Keratinocyte (primary cell): ENCODE data around the gene IFNL1.

Experiments
- EZH2 ChIP-seq: IDR thresholded peaks from one replicate; pipeline ENCODE4 v1.6.1; 2012; ENCODE audit warnings: inconsistent platforms, mild to moderate bottlenecking, low read length, moderate library complexity
- TF ChIP-seq, protein P1 (sequence below), 3 experiments: IDR thresholded peaks in 1 of 3; conservative IDR thresholded peaks in 1 of 3; optimal IDR thresholded peaks in 1 of 3; 2 replicates in 2 of 3; 3 replicates in 1 of 3; pipeline versions ENCODE3 to v1.5.1; 2011; ENCODE audit warnings: low read length in 3 of 3, mild to moderate bottlenecking in 3 of 3, moderate library complexity in 2 of 3, control low read depth in 1 of 3, inconsistent platforms in 1 of 3; ENCODE audit not compliant: insufficient read depth in 2 of 3; ENCODE audit errors: extremely low read depth in 1 of 3

DNA sequence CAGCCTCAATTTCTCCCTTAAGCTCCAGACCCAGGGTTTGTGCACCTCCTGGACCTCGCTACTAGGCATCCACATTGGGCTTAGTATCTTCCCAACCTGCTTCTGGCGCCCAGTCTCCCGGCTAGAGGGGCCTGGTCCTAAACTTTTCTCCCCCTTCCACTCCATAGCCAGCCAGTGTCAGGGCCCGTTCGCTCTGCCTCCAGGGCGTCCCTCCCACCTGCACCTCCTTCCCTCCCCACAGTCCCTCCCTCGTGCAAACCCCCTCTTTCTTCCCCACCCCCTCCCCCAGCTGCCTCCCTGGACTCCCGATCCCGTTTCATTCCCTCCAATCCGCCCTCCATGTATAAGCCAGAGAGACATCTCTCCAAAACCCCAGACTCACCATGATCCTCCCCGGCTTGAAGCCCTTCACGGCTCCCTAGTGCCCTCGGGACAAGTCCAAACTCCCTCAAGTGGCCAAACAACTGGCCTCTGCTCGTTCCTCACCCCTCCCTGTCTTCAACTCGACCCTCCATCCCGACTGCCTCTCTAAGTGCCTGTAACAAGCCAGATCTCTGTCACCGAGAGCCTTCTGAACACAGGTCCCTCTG lies 45.0 kb downstream of the IFNL1 start:
- TF ChIP-seq, protein P1, sequence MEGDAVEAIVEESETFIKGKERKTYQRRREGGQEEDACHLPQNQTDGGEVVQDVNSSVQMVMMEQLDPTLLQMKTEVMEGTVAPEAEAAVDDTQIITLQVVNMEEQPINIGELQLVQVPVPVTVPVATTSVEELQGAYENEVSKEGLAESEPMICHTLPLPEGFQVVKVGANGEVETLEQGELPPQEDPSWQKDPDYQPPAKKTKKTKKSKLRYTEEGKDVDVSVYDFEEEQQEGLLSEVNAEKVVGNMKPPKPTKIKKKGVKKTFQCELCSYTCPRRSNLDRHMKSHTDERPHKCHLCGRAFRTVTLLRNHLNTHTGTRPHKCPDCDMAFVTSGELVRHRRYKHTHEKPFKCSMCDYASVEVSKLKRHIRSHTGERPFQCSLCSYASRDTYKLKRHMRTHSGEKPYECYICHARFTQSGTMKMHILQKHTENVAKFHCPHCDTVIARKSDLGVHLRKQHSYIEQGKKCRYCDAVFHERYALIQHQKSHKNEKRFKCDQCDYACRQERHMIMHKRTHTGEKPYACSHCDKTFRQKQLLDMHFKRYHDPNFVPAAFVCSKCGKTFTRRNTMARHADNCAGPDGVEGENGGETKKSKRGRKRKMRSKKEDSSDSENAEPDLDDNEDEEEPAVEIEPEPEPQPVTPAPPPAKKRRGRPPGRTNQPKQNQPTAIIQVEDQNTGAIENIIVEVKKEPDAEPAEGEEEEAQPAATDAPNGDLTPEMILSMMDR (optimal IDR thresholded peaks at IDR 0.05 in 1 of 3, IDR thresholded peaks at IDR 0.05 in 1 of 3, conservative IDR thresholded peaks at IDR 0.05 in 1 of 3; ENCODE audit: extremely low read depth in 1 of 3, insufficient read depth in 2 of 3, low read length in 3 of 3), result no peak
- TF ChIP-seq EZH2, result no peak
